EL (cell line): ENCODE data around the gene SLC47A1.
A peak's percentile ranks its signal among the peaks of the same experiment; 100 is the strongest.
"Not testable (repeated sequence)": the region's sequence is repeated elsewhere in the genome, so short reads cannot be mapped to it uniquely, and the experiment has no call there.

Source experiments
- DNase-seq: peaks from one replicate; pipeline ENCODE4 v3.0.0-alpha.2; 2016

SLC47A1 gene

DNA sequence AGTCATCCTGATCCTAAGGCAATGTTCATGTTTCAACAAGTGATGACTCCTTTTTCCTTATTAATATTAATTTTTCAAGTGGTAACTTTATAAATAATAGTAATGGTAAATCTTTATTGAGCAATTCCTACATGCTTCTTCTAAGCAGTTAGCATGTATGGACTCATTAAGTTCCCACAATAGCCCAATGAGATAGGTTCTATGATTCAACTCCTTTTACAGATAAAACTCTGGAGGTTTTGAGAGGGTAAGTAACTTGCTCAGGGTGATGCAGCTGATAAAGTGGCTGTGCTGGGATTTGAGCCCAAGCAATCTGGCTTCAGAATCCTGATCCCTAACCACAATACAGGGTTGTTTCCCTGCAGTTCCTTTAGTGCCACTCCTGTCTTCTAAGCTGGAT is 25.3 kb downstream of the SLC47A1 start:
- DNase-seq: no peak

DNA sequence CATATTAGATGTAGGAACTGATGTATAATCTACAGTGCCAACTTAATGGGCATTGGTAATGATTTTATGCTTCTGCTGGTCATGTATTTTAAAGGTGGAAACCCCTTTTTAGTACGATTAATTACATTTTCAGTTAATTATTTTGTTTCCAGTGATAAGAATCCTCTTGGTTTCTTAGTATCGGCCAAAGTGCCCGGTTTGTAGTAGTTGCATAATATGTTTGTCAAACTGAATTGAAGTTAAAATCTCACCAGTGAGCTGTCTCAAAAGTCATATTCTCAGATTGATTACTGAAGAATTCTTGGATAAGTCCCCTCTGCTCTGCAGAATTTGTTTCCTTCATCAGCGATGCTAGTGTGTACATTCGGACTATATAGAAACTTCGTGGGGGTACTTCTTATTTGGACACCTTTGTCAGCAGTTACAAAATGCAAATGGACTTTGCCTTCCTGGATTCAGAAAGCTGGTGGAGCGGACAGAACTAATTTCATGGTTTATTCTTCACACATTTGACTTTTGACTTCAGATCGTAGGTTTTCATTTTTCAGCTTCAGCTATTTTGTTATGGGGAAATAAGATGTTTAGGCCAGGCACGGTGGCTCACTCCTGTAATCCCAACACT is 28.2 kb downstream of the SLC47A1 start:
- no peak for DNase-seq

DNA sequence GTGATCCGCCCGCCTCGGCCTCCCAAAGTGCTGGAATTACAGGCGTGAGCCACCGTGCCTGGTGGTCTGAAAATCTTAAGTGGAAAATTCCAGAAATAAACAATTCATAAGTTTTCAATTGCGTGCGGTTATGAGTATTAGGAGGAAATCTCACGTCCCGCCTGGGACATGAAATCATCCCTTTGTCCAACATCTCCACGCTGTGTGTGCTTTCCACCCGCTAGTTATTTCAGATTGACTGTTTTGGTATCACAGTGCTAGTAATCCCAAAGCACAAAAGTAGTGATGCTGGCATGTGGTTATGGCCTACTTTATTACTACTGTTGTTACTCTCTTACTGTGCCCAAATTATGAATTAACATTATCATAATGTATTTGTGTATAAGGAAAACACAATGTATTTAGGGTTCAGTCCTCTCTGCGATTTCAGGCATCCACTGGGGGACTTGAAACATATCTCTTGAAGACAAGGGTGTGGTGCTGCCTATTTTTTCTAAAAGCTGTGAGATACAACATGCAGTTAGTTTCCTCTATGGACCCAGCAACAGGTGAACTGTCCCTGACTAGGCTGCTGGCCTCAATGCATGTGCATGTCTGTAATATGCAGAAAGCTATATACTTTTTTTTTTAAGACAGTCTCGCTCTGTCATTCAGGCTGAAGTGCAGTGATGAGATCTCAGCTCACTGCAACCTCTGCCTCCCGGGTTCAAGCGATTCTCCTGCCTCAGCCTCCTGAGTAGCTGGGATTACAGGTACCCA is 32.3 kb downstream of the SLC47A1 start:
- no peak for DNase-seq

DNA sequence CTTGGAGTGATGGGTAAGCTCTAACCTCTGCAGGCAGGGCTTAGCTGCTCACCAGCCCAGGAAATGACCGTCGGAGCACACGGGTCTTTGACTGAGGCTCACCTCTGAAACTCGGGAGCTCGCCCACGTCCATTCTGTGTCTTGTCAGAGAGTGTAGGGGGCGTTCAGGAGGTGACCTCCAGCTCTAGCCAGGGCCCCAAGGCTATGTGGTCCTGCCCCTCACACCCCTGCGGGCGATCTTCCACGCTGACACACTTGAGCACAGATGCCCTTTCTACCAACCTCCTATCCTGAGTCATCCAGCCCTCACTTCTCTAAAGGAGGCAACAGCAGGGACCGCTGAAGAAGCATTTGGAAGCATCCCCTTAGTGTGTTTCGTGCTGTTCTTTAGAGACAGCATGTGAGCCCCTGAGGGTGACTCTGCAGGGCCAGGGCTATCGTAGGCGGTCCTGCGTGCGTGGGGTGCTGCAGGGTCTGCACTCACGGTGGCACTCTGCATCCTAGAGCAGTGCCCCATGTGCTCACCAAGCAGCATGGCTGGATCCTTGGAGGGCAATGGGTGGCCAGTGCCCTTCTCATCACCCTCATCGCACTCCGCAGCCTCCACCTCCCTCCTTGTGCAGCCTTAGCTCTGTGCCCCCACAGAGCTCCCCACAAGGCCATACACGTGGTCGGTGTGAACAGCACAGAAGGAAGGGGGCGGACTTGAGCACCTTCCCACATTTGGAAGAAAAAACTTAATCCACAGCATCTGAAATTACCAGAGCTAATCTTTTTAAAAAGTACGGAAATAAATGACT is 33.8 kb downstream of the SLC47A1 start:
- DNase-seq: no peak

DNA sequence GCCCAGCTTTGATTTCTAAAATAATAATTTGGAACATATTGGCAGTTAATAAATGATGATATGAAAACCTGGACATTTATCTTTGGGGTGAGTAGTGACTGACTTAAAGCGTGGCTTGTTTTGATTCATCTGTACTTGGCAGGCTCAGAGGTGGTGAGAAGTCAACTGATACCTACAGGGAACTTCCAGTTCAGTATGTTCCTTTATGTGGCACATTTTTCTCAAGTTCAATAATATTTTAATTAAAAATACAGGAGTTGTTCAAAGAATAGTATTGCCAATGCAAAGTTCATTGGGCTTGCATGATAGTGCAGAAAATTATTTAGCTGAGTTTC is 34.3 kb downstream of the SLC47A1 start:
- DNase-seq: no peak

DNA sequence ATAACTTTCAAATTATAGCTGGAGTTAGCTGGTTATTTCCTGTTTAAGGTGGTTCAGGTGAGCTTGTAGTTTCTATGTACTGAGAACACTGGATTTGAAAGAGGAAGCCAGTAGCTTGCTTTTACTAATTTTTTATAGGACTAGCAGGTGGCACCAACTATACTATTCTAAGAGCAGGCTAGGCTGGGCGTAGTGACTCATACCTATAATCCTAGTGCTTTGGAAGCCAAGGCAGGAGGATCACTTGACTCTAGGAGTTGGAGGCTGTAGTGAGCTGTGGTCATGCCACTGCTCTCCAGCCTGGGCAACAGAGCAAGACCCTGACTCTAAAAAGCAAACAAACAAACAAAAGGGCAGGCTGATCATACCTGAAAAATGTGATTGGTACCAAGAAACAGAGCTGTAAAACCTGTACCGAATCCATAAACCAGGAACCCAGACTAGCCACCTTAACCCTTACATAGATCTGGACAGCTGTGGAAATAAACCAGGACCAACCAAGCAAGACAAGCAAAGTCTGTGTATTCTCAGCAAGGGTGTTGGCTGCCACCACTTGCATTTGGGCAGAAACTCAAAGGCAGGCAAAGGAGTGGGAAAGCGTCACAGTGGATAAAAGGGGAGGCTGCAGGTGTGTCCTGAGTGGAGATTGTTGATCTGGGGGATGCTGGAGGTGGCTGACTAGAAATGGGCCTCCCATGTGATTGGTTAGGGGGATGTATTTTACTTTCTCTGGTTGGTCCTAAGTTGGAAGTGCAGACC is 36.3 kb downstream of the SLC47A1 start:
- DNase-seq: no peak

DNA sequence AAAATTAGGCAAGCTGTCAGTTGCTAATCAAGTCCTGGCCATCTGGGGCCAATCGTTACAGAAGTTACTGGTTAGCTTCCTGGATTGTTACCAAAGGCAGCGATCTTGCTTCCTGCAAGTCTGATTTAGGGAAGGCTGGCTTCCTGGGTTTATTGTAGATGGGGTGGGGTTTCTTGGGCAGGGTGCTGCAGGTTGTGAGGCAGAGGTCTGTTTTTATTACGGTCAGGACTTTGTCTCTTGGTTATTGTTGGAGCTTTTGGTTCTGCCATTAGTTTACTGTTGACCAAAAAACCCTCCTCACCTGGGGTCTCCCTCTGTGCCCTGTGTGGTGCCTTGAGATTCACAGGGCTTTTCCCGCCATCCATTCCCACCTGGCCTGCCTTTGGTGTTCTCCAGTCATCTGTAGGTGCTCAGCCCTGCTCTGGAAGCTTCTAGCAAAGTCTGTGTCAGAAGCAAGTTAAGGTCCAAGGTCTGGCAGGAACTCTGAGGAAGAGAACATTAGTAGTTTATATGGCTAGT is 36.9 kb downstream of the SLC47A1 start:
- DNase-seq: no peak

DNA sequence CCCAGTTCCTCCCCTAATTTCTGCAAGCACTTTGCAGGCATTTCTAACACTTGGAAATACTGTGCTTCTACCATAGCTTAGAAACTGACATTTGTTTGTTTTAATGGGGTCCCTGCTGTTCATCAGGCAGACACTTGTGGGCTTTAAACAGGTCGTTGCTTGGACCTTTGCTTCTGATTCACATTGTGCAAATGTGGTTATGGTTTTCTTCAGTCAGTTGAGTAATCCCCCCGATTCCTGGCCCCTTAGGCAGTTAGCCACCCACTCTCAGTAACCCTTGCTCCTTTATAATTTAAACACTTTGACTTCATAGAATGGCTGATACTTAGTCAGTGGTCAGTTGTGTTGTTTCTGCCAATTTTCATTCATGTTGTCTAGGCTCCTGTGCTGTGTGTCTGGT is 39.4 kb downstream of the SLC47A1 start:
- peak; percentile 32 for DNase-seq

DNA sequence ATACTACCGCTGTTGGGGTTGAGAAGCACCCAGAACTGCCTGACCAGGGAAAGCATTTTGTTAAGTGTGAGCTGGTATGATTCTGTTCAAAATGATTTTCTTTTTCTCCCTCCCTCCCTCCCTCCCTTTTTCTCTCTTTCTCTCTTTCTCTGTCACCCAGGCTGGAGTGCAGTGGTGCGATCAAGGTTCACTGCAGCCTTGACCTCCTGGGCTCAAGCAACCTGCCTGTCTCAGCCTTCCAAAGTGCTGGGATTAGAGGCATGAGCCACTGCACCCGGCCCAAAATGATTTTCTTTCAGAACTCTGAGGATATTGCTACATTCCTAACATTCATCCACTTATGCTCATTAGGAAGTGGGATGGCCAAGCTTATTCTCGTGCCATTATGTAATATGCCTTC is 41.3 kb downstream of the SLC47A1 start:
- DNase-seq: no peak

DNA sequence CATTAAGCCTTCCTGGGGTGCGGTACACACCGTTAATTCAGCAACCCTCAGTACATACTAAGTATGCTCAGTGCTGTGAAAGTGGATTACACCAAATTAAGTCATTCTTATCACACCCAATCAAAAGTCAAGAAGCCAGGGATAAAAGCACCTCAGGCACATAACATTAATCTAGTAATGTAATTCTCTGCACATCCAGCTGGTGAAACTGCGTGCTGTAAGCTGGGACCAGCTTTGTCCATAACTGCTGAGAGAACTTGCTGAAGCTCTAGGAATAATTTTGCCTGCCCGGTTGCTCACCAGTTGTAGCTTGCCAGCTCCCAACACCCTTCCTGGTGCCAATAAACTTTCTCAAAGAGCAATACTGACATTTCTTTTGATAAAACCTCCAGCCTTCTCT is 44.9 kb downstream of the SLC47A1 start:
- peak; percentile 5 for DNase-seq

DNA sequence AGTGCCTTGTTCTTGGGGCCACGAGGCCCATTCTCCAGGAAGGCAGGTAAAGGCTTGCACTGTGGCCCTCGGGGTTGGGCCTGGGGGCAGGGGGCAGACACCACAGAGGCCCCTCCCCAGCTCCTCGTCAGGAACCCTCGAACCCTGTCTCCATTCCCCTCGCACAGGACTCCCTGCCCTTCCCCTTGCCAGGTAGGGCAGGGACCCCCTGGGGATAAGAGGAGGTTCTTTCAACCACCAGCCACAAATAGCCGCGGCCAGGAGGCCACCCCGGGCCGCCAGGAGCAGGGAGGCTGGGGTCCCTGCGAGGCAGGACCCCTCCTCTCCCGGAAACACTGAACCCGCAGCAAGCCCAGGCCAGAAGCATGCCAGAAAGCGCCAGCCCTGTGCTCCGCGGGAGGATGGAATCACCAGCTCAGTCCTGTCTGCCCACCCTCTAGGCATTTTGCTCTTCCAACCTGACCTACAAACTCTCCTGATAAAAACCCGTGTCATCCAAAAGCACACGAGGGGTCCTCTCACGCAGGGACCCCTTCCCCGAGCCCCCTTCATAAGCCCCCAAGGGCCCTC is 45.6 kb downstream of the SLC47A1 start:
- DNase-seq: no peak

DNA sequence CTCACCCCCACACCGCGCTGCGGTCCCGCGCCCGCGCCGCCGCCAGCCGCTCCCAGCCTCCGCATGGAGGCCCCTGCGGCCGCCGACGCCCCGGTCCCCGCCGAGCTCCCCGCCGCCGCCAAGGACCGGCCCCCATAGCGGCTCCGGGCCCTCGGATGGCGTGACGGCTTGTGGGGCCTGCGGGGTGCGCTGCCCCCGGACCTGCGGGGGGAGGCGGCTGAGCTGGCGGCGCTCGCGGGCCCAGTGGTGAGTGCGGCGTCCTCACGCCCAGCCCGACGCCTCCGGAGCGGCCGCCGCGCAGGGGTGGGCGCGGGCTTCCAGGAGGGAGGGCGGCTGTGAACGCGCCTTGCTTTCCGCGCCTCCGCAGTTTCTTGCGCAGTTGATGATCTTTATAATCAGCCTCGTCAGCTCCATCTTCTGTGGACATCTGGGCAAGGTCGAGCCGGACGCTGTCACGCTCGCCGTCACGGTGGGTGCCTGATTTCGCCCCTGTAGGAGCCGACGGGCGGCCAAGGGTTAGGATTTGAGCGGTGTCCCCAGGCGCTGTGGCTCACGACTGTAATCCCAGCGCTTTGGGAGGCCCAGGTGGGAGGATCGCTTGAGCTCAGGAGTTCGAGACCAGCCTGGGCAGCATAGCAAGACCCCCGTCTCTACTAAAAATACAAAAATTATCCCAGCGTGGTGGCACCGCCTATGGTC is 46.4 kb downstream of the SLC47A1 start:
- DNase-seq: peak; percentile 9

DNA sequence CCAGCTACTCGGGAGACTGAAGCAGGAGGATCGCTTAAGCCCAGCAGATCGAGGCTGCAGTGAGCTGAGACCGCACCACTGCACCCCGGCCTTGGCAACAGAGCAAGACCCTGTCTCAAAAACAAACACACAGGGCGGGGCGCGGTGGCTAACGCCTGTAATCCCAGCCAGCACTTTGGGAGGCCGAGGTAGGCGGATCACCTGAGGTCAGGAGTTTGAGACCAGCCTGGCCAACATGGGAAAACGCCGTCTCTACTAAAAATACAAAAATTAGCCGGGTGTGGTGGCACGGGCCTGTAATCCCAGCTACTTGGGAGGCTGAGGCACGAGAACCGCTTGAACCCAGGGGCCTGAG is 46.9 kb downstream of the SLC47A1 start:
- DNase-seq: not testable (repeated sequence)

DNA sequence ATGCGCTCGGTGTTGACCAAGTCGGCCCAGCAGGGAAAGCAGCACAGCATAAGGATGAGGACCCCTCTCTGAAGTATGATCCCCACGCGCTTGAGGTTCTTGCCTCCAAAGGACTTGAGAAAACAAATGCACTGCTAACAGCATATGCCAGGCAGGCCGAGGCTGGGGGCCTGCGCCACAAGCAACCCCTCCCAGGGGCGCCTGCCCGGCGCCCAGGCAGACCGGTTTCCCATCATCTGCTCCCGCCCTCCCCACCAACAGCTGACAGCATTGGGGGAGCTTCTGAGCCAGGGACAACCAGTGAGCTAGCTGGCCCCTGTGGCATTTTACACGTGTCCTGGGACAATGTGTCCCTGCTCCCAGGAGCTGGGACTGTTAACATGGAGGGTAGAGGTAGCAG is 48.5 kb downstream of the SLC47A1 start:
- DNase-seq: not testable (repeated sequence)

DNA sequence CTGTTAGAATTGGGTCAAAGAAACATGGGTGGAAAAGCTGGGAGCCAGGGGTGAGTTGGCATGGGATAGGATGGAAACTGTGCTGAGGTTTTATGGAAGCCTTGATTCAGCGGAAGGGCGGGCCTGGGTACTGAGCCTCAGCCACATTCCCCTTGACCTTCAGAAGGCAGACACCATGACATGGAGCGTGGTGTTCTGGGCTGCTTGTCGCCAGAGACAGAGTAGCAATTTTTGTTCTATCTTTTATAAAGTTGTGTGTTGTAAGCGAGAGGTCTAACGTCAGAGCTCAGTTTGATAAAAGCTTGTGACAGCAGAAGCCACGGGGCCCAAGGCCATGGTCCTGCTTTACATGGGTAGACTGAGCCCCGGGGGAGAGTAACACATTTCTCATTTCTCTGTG is 50.2 kb downstream of the SLC47A1 start:
- no peak for DNase-seq

DNA sequence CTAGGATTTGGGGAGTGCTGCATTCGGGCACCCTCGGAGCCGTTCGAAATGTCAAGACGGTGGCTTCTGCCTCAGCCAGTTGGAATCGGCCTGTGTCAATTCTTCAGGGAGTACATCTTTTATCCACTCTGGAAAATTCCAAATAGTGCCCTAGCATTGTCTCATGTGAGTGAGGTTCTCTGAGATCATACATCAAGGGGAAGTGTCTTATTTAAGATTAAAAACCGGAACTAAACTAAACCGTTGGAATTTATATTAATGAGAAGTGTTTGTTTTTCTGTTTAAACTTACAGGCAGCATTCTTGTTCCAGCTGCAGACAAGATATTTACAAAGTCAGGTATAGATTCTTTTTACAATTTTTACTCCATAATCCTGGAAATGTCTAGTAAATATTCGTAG is 56.8 kb downstream of the SLC47A1 start:
- DNase-seq: no peak

DNA sequence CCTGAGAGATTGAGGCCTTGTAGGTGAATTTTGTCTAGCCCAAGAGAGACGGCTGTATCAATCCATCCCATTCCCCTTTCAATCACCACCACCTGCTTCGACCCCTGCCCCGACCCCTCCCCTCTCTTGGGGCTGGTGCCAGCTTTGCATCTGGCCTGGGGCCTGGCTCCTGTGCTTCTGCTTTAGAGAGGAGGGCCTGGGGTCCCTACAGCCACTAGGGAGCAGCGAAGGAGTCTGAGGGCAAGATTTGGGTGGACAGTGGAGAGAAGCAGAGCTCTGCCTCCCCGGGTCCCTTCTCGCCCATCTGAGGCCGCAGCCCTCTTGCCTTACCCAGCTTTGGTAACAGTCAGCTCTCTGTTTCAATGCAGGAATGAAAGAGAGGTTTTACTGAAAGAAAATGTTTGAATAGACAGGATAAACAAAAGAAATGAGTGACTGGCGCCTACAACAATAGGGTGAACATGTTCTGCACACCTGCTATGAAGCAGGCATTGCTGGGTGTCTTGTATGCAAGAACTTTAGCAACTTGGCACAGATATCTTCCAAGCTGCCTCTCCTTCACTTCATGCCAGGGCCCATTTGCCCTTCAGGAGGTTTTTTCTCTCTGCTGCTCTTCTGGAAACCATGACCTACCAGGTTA is 57.4 kb downstream of the SLC47A1 start:
- no peak for DNase-seq

DNA sequence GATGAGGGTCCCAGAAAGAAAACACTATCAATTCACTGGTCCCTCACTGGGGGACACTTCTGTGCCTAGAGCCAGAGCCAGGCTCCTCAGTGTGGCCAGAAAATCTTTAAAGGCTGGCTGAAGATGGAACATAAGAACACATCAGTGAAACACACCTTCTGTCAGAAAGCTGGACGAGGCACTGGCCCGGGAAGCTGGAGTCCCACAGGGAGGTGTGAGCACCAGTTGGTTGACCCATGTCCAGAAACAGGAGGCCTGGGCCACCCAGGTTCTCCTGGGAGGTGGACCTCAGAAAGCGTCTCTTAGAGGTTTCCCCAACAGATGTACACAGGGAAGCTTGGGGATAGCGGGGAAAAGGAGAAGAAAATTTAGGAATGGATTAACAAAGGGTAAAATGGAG is 58.7 kb downstream of the SLC47A1 start:
- no peak for DNase-seq

DNA sequence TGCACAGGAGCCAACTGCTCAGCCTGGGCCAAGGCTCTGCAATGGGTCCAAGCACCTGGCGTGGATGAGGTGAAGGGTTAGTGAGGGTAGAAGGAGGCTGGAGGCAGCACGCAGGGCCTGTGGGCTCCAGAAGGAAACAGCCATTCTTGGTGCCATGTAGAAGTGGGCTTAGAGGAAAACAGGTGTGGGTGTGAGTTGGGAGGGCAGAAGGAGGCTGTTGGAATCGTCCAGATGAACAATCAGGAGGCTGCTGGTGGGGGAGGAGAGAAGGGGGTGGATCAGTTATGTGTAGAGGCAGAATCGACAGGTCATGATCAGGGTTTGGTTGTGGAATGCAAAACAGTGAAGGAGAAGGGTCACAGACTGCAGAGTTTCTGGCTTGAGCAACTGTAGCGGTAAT is 63.2 kb downstream of the SLC47A1 start:
- DNase-seq: no peak

DNA sequence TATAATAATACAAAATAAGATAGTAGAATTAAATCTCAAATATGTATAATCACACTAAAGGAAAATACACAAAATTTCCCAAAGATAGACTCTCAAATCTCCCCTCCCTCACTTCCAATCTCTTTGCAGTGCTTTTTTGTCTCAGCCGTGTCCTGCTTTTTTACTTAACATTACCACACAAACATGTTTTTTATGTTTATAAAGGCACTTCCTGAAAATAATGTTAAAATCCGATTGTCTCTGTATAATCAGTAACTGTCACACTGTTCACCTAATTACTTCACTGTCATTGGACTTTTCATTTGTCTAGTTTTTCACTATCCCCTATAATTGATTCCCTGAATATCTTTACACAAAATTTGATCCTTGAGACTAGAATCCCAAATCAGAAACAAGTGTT is 76.7 kb downstream of the SLC47A1 start:
- no peak for DNase-seq

DNA sequence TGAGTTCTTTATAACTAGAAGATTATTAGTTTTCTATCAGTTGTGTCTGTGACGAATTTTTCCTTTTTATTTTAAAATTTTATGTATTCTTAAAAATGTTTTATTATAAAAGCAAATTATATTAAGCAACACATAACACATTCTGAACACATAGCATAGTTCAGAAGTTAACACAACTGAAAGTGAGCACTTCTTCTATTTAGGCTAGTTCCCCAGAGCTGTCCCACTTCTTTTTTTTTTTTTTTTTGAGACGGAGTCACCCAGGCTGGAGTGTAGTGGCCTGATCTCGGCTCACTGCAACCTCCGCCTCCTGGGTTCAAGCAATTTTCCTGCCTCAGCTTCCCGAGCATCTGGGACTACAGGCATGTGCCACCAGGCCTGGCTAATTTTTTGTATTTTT is 77.2 kb downstream of the SLC47A1 start:
- no peak for DNase-seq

DNA sequence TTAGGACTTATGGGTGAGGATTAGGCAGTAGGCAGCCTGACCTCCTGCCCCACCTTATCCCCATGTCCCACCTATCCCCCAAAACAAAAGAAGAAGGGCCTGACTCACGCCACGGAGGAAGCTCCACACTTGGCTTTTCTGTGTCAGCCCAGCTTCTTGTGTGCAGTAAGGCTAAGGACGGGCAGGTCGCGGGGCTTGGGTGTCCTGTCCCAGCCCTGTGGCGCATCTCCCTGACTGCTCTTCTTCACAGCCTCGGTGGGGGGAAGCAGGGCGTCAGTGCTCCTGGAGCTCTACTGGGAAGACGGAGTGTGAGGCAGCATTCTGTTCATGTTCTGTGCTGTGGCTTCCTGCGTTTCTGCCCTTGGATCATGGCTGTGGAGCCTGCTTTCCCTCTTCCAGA is 80.3 kb downstream of the SLC47A1 start:
- no peak for DNase-seq
